Upper lobe of left lung (tissue), 4 donors: ENCODE data around the gene KIRREL3.

Experiments used
- CTCF ChIP-seq, 6 experiments: fragments of 450-650 bp in 4 of 6; fragments of 200-600 bp in 2 of 6; sonication (generic) in 2 of 6; IDR thresholded peaks; one replicate each; pipeline ENCODE4 v1.5.1; 2016 to 2019; ENCODE audit warnings: antibody characterized with exemption in 6 of 6
- POLR2AphosphoS5 ChIP-seq, 2 donors: sonication (generic); formaldehyde crosslinking; IDR thresholded peaks; one replicate each; pipeline ENCODE4 v1.5.1; 2017; ENCODE audit warnings: antibody characterized with exemption in 2 of 2

- TF ChIP-seq CTCF (IDR thresholded peaks at IDR 0.05): no peak
- no peak for TF ChIP-seq POLR2AphosphoS5 (IDR thresholded peaks at IDR 0.05)
These were observed 57.3 kb downstream of the KIRREL3 start for GRCh38 chr11:126943316-126943715.
